ENCODE results near the gene RTP3. TPM values are rescaled to one million over a fixed set of nuclear protein-coding genes. Genes with fewer than 3 reads are reported as not detected.

Gene RTP3
- total RNA-seq, 1 experiment from 2014 or later = not detected

DNA sequence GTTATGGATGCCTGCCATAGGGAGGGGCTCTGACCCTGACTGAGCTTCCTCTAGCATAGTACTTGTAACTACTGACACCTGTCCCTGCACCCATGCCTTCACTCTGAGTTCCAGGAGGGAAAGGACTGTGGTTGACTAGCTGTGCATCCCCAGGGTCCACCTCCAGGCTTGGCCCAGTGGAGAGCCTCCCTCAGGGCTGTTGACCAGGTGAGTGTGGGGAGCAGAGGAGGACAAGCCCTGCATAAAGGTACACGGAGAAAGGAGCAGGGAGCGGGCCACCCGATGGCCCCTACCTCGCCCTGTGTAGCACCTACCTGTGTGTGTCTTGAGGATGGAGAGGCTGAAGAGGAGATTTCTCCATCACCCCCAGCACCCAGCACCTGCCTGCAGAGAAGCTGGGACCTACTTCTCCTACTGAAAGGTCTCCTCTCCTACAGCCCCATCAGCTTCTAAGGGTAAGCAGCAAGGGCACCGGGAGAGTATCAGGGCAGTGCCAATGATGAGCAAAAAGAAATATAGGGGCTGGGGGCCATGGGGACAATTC, 26.3 kb upstream of the RTP3 start:
- Histone ChIP-seq H3K36me3 (ENCODE audit: control insufficient read depth in 1 of 2, insufficient read depth in 2 of 2, low read length in 2 of 2) (no peaks in the 10 kb centered on the region), H3K9ac (ENCODE audit: low read length) (no peak overlapping the region), H3K4me2 (ENCODE audit: low read length) (no peak overlapping the region), H3K79me2 (ENCODE audit: insufficient read depth, low read length) (no peaks in the 10 kb centered on the region), H4K20me1 (ENCODE audit: insufficient read depth) (no peaks in the 10 kb centered on the region), H3K4me1 (ENCODE audit: control insufficient read depth in 1 of 2, insufficient read depth in 2 of 2, low read length in 2 of 2) (no peaks in the 10 kb centered on the region), H3K27me3 (ENCODE audit: insufficient read depth, low read length) (peaks cover 10% of the 10 kb centered on the region; the same call in 1 of the 2 replicates), H2AFZ (ENCODE audit: low read depth, low read length, poor library complexity, severe bottlenecking) (no peak overlapping the region), H3K4me3 (replicated peaks in 1 of 2; ENCODE audit: low read depth in 1 of 2, low read length in 2 of 2) (no peak overlapping the region), H3K9me2 (ENCODE audit: insufficient read depth) (no peaks in the 10 kb centered on the region), H3K9me3 (ENCODE audit: control insufficient read depth in 1 of 2, insufficient read depth in 1 of 2, low read depth in 1 of 2, low read length in 2 of 2) (no peaks in the 10 kb centered on the region), H3K27ac (ENCODE audit: low read depth, low read length) (no peak overlapping the region)
- RAD21 ChIA-PET (ENCODE audit: low non-redundant PET in 1 of 2, low total read pairs in 2 of 2, uncharacterized antibody in 2 of 2, unreplicated experiment in 2 of 2) = no interaction called here
- POLR2A ChIA-PET = no interaction called here
- intact Hi-C loops (cut with micrococcal nuclease) = no loop called here
- no TSS peak for BruUV-seq (replicated peaks)
- ATAC-seq = no peak
- TF ChIP-seq, protein P1, sequence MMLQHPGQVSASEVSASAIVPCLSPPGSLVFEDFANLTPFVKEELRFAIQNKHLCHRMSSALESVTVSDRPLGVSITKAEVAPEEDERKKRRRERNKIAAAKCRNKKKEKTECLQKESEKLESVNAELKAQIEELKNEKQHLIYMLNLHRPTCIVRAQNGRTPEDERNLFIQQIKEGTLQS (IDR thresholded peaks at IDR 0.05) = no peak
- TF ChIP-seq ZNF274 (IDR thresholded peaks at IDR 0.05; ENCODE audit: low read depth, low read length) = no peak
- no peak for TF ChIP-seq YY1 (IDR thresholded peaks at IDR 0.05; ENCODE audit: extremely low read depth, insufficient replicate concordance, low read depth, low read length)
- TF ChIP-seq POLR2A (IDR thresholded peaks at IDR 0.05; ENCODE audit: borderline replicate concordance, extremely low read depth, insufficient read depth, insufficient read length) = no peak
- TF ChIP-seq JUND (IDR thresholded peaks at IDR 0.05) = no peak
- TF ChIP-seq TCF7L2 (IDR thresholded peaks at IDR 0.05; ENCODE audit: borderline replicate concordance, extremely low read depth, insufficient read depth, insufficient read length) = no peak
- TF ChIP-seq, protein P2, sequence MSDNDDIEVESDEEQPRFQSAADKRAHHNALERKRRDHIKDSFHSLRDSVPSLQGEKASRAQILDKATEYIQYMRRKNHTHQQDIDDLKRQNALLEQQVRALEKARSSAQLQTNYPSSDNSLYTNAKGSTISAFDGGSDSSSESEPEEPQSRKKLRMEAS (IDR thresholded peaks at IDR 0.05) = no peak
- no peak for TF ChIP-seq CBX3 (IDR thresholded peaks at IDR 0.05; ENCODE audit: low read depth)
- no peak for TF ChIP-seq SP1 (IDR thresholded peaks at IDR 0.05; ENCODE audit: low read depth)
- no peak for TF ChIP-seq EZH2 (IDR thresholded peaks at IDR 0.05)
- CTCF ChIA-PET = no interaction called here
- no peak for DNase-seq (ENCODE audit: low read depth, low spot score)

DNA sequence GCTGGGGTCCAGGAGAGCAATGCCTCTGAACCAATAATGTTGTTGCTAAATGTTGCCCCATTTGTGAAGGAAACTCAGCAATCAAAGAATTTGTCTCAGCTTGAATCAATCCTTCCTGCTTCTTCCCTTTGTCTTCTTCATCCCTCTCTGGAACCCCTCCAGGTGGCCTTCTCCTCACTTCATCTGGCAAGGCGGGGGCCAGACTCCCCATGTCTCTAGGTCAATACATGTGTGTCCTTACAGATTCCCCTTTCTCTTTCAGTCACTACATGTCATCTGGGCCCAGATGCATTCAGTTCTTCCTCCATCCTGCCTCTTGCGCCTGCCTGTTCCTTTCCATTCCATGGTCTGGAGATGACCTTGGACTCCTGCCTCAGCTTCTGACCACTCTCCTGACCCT, 25.0 kb upstream of the RTP3 start:
- H3K27me3 ChIP-seq (ENCODE audit: insufficient read depth, low read length) = peaks cover 12% of the 10 kb centered on the region; the same call in 1 of the 2 replicates
- no peak for ATAC-seq
- BruUV-seq (replicated peaks) = no TSS peak
- no peak overlapping the region for H3K4me2 ChIP-seq (ENCODE audit: low read length)
- DNase-seq (ENCODE audit: low read depth, low spot score) = no peak
- H3K27ac ChIP-seq (ENCODE audit: low read depth, low read length) = no peak overlapping the region
- ChIA-PET CTCF (interaction anchor here (0.8 to 1.2 kb wide), 3 partner anchors 13 to 17 kb away, joined by 3 read pairs; no protein-coding TSS in a partner anchor), RAD21 (ENCODE audit: low non-redundant PET in 1 of 2, low total read pairs in 2 of 2, uncharacterized antibody in 2 of 2, unreplicated experiment in 2 of 2) (no interaction called here), POLR2A (no interaction called here)
- H3K9me2 ChIP-seq (ENCODE audit: insufficient read depth) = no peaks in the 10 kb centered on the region
- no peak overlapping the region for H2AFZ ChIP-seq (ENCODE audit: low read depth, low read length, poor library complexity, severe bottlenecking)
- intact Hi-C loops (cut with micrococcal nuclease) = no loop called here
- H3K9me3 ChIP-seq (ENCODE audit: control insufficient read depth in 1 of 2, insufficient read depth in 1 of 2, low read depth in 1 of 2, low read length in 2 of 2) = no peaks in the 10 kb centered on the region
- TF ChIP-seq ZFX (IDR thresholded peaks at IDR 0.05) (no peak), CEBPB (IDR thresholded peaks at IDR 0.05; ENCODE audit: low read depth) (no peak), SP1 (IDR thresholded peaks at IDR 0.05; ENCODE audit: low read depth) (no peak)
- H3K4me3 ChIP-seq (replicated peaks in 1 of 2; ENCODE audit: low read depth in 1 of 2, low read length in 2 of 2) = no peak overlapping the region
- H3K4me1 ChIP-seq (ENCODE audit: control insufficient read depth in 1 of 2, insufficient read depth in 2 of 2, low read length in 2 of 2) = no peaks in the 10 kb centered on the region
- H4K20me1 ChIP-seq (ENCODE audit: insufficient read depth) = no peaks in the 10 kb centered on the region
- H3K79me2 ChIP-seq (ENCODE audit: insufficient read depth, low read length) = no peaks in the 10 kb centered on the region
- no peak overlapping the region for H3K9ac ChIP-seq (ENCODE audit: low read length)
- no peaks in the 10 kb centered on the region for H3K36me3 ChIP-seq (ENCODE audit: control insufficient read depth in 1 of 2, insufficient read depth in 2 of 2, low read length in 2 of 2)
